ENCODE measurements around the gene ZFP92.

ZFP92 gene

GRCh38 chrX:153408221-153408721, 3.0 kb upstream of the ZFP92 start:
- no peak for DNase-seq (ENCODE audit: low spot score)

GRCh38 chrX:153408871-153409351, 2.4 kb upstream of the ZFP92 start:
- DNase-seq (ENCODE audit: low spot score): no peak

- DNase-seq (ENCODE audit: low spot score): no peak
These were observed 1.7 kb upstream of the ZFP92 start for GRCh38 chrX:153409414-153410101.

DNA sequence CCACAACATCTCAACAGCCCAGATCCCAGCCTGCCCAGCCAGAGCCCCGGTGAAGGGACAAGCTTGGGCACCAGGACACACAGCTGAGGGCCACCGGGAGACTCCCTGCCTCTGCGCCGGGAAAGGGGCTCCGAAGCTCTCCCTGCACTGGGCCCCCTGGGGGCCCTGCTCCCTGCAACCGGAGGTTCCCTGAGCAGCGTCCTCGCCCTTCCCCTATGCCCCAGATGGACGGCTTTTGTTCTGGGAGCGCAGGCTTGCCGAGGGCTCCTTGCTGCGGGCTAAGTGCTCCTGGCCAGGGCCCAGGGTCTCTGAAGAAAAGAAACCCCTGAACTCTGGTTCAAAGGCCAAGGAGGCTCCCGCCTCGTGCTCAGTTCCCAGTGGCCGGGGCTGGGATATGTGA, 899 bp upstream of the ZFP92 start:
- no peak for DNase-seq (ENCODE audit: low spot score)

- no peak for DNase-seq (ENCODE audit: low spot score)
These were observed 401 bp upstream of the ZFP92 start for GRCh38 chrX:153410888-153411254.

- no peak for DNase-seq (ENCODE audit: low spot score)
These were observed 809 bp downstream of the ZFP92 start for GRCh38 chrX:153411988-153412574.

- DNase-seq (ENCODE audit: low spot score): no peak
These were observed 1.8 kb downstream of the ZFP92 start for GRCh38 chrX:153412746-153413720.

DNA sequence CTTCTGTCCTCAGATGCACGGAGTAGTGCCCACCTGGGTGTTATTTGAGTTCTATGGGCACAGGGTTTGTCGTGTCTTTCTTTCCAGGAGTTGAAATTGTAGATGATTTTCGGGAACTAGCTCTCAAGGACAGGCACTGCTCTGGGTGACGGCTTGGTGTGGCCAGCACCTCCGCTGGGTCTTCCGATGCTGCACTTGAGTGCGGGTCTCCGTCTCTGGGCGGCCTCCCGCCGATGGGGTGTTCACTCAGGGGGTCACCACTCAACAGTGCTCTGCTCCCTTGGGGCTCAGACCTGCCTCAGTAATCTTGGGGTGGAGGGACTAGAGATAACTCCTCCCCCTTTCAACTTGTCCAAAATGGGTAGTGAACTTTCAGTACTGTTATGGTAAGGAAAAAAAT, 2.5 kb downstream of the ZFP92 start:
- no peak for DNase-seq (ENCODE audit: low spot score)

DNA sequence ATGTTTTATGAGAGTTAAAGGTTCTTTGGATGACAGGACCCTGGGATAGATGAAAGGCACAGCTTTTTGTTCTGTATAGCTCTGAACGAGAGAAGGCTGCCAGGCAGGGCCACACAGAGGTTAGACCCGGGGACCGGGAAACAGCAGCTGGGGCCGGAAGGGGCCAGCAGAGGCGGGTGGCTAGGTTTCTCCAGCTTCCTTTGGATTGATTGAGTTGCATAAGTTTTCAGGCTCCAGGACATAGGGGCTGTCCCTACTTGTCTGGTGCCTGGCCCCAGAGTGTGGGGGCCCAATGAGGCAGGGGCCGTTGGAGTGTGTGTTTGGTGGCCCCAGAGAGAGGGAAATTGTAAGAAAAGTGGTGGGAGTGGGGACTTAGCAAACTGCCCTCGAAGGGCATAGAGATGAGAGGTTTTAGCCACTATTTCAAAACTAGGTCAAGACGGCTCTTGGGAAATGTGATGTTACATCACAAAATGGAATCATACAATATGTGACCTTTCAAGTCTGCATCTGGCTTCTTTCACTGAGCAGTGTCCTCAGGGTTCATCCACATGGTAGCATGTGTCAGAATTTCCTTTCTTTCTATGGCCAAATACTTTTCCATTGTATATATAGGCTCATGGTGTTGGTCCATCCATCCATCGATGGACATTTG, 3.7 kb downstream of the ZFP92 start:
- DNase-seq (ENCODE audit: low spot score): no peak

- DNase-seq (ENCODE audit: low spot score): no peak
These were observed 5.6 kb downstream of the ZFP92 start for GRCh38 chrX:153416781-153417450.

GRCh38 chrX:153417637-153418036, 6.4 kb downstream of the ZFP92 start:
- DNase-seq (ENCODE audit: low spot score): no peak

DNA sequence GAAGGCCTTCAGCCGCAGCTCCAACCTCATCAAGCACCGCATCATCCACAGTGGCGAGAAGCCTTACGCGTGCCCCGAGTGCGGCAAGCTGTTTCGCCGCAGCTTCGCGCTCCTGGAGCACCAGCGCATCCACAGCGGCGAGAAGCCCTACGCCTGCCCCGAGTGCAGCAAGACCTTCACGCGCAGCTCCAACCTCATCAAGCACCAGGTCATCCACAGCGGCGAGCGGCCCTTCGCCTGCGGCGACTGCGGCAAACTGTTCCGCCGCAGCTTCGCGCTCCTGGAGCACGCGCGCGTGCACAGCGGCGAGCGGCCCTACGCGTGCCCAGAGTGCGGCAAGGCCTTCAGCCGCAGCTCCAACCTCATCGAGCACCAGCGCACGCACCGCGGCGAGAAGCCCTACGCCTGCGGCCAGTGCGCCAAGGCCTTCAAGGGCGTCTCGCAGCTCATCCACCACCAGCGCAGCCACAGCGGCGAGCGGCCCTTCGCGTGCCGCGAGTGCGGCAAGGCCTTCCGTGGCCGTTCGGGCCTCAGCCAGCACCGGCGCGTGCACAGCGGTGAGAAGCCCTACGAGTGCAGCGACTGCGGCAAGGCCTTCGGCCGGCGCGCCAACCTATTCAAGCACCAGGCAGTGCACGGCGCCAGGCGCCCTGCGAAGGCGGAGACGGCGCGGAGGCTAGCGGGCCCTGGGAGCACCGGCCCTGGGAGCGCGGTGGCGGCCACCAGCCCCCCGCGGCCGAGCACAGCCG, 9.8 kb downstream of the ZFP92 start:
- no peak for DNase-seq (ENCODE audit: low spot score)

DNA sequence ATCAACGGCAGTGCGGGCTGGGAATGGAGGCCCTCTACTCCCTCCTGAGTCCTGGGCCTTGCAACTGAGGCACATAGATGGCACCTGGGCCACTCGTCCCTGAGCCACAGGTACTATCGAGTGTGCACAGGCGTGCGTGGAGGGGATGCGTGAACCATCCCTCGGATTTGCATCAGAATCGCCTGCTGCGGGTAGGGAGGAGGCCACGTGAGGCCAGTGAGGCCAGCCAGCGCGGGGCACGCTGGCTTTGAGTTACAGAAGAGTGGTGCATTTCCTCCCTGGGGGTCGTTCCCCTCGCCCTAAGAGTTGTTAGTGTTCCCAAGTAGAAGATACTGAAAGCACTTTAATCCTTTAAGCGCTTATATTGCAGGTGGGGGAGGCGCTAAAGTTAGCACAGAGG, 10.6 kb downstream of the ZFP92 start:
- DNase-seq (ENCODE audit: low spot score): no peak

DNA sequence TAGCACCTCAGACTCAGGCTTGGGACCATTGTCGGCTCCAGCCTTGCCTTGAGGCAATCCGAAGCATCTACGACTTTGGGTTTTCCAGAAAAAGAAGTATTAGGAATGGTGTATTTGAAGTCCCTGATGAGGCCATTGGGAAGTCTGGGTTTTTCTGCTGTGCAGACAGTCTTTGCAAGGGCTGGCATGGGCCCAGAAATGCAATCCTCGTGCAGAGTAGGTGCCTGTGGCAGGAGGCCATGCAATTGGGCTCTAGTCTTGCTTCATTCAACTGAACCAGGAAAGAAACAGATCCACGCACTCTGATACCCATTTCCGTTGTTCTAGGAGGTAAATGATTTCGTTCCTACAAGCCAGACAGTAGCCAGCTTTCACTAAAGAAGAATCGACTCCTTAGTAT, 12.4 kb downstream of the ZFP92 start:
- DNase-seq (ENCODE audit: low spot score): no peak

GRCh38 chrX:153426204-153426603, 14.9 kb downstream of the ZFP92 start:
- no peak for DNase-seq (ENCODE audit: low spot score)

DNA sequence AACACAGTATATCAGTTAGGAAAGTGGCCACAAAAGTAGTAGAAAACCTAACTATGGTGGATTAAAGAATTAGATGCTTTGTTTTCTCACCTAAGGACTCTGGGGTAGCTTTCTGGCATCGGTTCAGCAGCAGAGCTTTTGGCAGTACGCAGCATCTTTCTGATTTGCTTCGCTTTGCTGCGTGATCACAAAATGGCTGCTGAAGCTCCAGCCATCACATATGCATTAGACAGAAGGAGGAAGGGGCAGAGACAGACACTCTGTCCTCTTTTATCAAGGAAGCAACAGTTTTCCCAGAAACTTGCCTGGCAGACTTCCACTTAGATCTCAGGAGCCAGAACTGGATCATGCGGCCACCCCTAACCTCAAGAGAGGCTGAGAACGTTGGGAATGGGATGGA, 19.5 kb downstream of the ZFP92 start:
- no peak for DNase-seq (ENCODE audit: low spot score)

DNA sequence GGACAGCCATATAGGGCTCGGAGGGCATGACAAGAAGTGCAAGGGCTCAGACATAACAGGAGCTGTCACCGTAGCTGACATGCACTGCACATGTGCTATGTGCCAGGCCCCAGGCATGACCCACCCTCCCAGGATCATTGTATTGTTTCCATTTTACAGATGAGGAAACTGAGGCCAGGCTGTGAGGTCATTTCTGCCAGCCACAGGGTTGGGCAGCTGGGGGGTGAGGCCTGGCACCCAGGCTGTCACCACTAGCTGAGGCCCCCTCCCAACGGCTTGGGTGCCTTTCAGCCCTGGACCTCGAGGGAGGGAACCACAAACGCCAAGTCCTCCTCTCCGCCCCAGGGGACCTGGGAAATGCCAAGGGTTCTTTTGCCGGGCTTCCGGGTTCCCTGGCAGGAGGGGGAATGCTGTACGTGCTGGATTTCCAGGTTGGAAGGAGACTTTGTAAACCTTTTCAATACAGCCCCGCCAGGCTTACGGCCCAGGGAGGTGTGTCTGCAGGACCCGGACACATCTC, 21.9 kb downstream of the ZFP92 start:
- DNase-seq (ENCODE audit: low spot score): no peak

DNA sequence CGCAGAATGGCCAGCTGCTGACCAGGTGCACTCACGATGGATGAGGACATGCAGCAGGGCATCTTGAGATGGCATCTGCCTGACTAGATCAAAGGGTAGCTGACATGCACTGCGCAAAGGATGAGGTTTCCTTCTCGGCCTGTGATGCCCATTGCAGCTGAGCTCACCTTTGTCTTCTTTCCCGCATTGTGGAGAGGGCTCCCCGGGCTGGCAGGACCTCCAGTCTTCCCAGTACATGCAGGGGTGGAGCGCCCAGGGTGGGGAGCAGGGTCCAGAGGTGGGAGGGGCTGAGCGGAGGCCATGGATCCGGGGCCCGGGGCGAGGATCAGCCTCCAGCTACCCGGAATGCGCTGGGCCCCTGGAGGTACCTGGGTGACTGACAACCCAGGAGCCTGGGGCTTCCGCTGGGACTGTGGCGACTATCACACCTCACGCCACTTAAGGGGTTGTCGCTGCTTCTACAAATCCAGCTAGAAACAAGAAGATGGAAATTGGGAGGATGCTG, 22.6 kb downstream of the ZFP92 start:
- DNase-seq (ENCODE audit: low spot score): no peak

GRCh38 chrX:153434801-153435200, 23.5 kb downstream of the ZFP92 start:
- DNase-seq (ENCODE audit: low spot score): no peak

- DNase-seq (ENCODE audit: low spot score): no peak
These were observed 24.6 kb downstream of the ZFP92 start for GRCh38 chrX:153435845-153436244.
